Caco-2 (cell line): Measurements from ENCODE around the gene SHC3. TPM values are rescaled to one million over a fixed set of nuclear protein-coding genes. Genes with fewer than 3 reads are reported as not detected.

Source experiments
- BruUV-seq: library from RNA; stranded (reverse); fragments of 400-500 nt; replicated peaks from 2 replicates; lab custom pipeline; 2021; lab: Mats Ljungman, UMichigan
- CTCF ChIA-PET: fragments of 300-600 bp; sonication (Branson Sonifier 250); formaldehyde crosslinking; loops from one replicate; lab custom pipeline; 2022; ENCODE audit warnings: antibody characterized with exemption; lab: Charles Lee
- POLR2A ChIA-PET: fragments of 300-600 bp; sonication (Branson Sonifier 250); formaldehyde crosslinking; loops from one replicate; lab custom pipeline; 2022; ENCODE audit warnings: antibody characterized with exemption; lab: Charles Lee
- DNase-seq, 2 experiments: peaks; one replicate each; pipeline versions ENCODE4 v3.0.0 to v3.0.0-alpha.2; 2020 to 2022
- H3K27me3 ChIP-seq: replicated peaks from 2 replicates; pipeline ENCODE4 v1.6.0; 2011; ENCODE audit warnings: low read length; ENCODE audit not compliant: control insufficient read depth, insufficient read depth
- H3K36me3 ChIP-seq: 2 replicates; pipeline ENCODE4 v1.5.1; 2011; ENCODE audit warnings: low read length; ENCODE audit not compliant: control insufficient read depth, insufficient read depth
- H3K4me1 ChIP-seq: fragments of 250-450 bp; sonication (Bioruptor Pico); 2 replicates; pipeline ENCODE4 v1.5.1; 2020; ENCODE audit warnings: mild to moderate bottlenecking
- H3K4me3 ChIP-seq: 2 replicates; pipeline ENCODE4 v1.5.1; 2011; ENCODE audit warnings: low read depth, mild to moderate bottlenecking, control low read depth, low read length
- H3K9me3 ChIP-seq: fragments of 250-450 bp; sonication (Bioruptor Pico); 2 replicates; pipeline ENCODE4 v1.5.1; 2020; ENCODE audit warnings: mild to moderate bottlenecking, moderate library complexity
- H3K27ac Mint-ChIP-seq: one replicate; pipeline ENCODE4 v1.8.0; 2022; ENCODE audit warnings: mixed read lengths; ENCODE audit not compliant: unreplicated experiment
- H3K27me3 Mint-ChIP-seq: one replicate; pipeline ENCODE4 v1.8.0; 2022; ENCODE audit warnings: mixed read lengths; ENCODE audit not compliant: insufficient read depth, unreplicated experiment
- H3K36me3 Mint-ChIP-seq: one replicate; pipeline ENCODE4 v1.8.0; 2022; ENCODE audit warnings: mild to moderate bottlenecking, mixed read lengths; ENCODE audit not compliant: insufficient read depth, unreplicated experiment
- H3K4me1 Mint-ChIP-seq: one replicate; pipeline ENCODE4 v1.8.0; 2022; ENCODE audit warnings: low read depth, mixed read lengths; ENCODE audit not compliant: unreplicated experiment
- H3K4me3 Mint-ChIP-seq: one replicate; pipeline ENCODE4 v1.8.0; 2022; ENCODE audit warnings: mild to moderate bottlenecking, moderate library complexity, mixed read lengths; ENCODE audit not compliant: unreplicated experiment
- H3K9me3 Mint-ChIP-seq: one replicate; pipeline ENCODE4 v1.8.0; 2022; ENCODE audit warnings: mixed read lengths; ENCODE audit not compliant: unreplicated experiment
- CTCF ChIP-seq, 2 experiments: fragments of 200-600 bp in 1 of 2; IDR thresholded peaks; 1 replicate in 1 of 2; 2 replicates in 1 of 2; pipeline versions ENCODE4 v1.5.1 to v1.8.0; 2011 to 2022; ENCODE audit warnings: antibody characterized with exemption in 1 of 2, control low read depth in 1 of 2, inconsistent platforms in 1 of 2, low read depth in 1 of 2, low read length in 1 of 2, mild to moderate bottlenecking in 1 of 2, moderate library complexity in 1 of 2; ENCODE audit not compliant: insufficient read depth in 1 of 2, severe bottlenecking in 1 of 2, unreplicated experiment in 1 of 2
- intact Hi-C: fragments of 100-400 bp; cut with micrococcal nuclease; formaldehyde crosslinking; loops from one replicate; pipeline ENCODE4 v1.10.0; 2022; ENCODE audit not compliant: unreplicated experiment
- total RNA-seq: library from RNA; stranded (reverse); gene quantifications from 2 replicates; pipeline ENCODE4 v1.2.3, GENCODE V29; 2022

Gene SHC3
- total RNA-seq, 1 experiment from 2014 or later: 0.20 TPM

GRCh38 chr9:88978034-88978433, 200.6 kb downstream of the SHC3 start:
- BruUV-seq: no TSS peak

GRCh38 chr9:88976890-88977257, 201.7 kb downstream of the SHC3 start:
- Mint-ChIP-seq H3K27ac (no peak overlapping the region), H3K27me3 (no peaks in the 10 kb centered on the region), H3K4me3 (no peak overlapping the region), H3K36me3 (no peaks in the 10 kb centered on the region), H3K9me3 (no peaks in the 10 kb centered on the region), H3K4me1 (no peaks in the 10 kb centered on the region)
- CTCF ChIA-PET: no interaction called here
- intact Hi-C loops: no loop called here
- TF ChIP-seq CTCF (IDR thresholded peaks at IDR 0.05; ENCODE audit: insufficient read depth in 1 of 2, low read depth in 1 of 2, low read length in 1 of 2, severe bottlenecking in 1 of 2, unreplicated experiment in 1 of 2): no peak
- DNase-seq: no peak
- POLR2A ChIA-PET: no interaction called here
- Histone ChIP-seq H3K9me3 (no peaks in the 10 kb centered on the region), H3K36me3 (no peaks in the 10 kb centered on the region), H3K4me3 (no peak overlapping the region), H3K4me1 (no peaks in the 10 kb centered on the region), H3K27me3 (no peaks in the 10 kb centered on the region)
- no TSS peak for BruUV-seq

More at GRCh38 chr9:88978034-88978433, 200.6 kb downstream of the SHC3 start:
- Histone ChIP-seq H3K9me3 (peaks cover 4% of the 10 kb centered on the region; the same call in 1 of the 2 replicates), H3K36me3 (no peaks in the 10 kb centered on the region), H3K4me1 (no peaks in the 10 kb centered on the region), H3K27me3 (no peaks in the 10 kb centered on the region), H3K4me3 (no peak overlapping the region)
- Mint-ChIP-seq H3K27me3 (no peaks in the 10 kb centered on the region), H3K27ac (no peak overlapping the region), H3K4me3 (no peak overlapping the region), H3K4me1 (no peaks in the 10 kb centered on the region), H3K36me3 (no peaks in the 10 kb centered on the region), H3K9me3 (no peaks in the 10 kb centered on the region)
- ChIA-PET POLR2A (no interaction called here), CTCF (no interaction called here)
- DNase-seq: no peak
- no peak for TF ChIP-seq CTCF (IDR thresholded peaks at IDR 0.05; ENCODE audit: insufficient read depth in 1 of 2, low read depth in 1 of 2, low read length in 1 of 2, severe bottlenecking in 1 of 2, unreplicated experiment in 1 of 2)
- intact Hi-C loops: no loop called here

- H3K36me3 ChIP-seq: no peaks in the 10 kb centered on the region
- no peaks in the 10 kb centered on the region for H3K9me3 ChIP-seq
- ChIA-PET POLR2A (no interaction called here), CTCF (no interaction called here)
- no peak overlapping the region for H3K4me3 ChIP-seq
- Mint-ChIP-seq H3K4me1 (no peaks in the 10 kb centered on the region), H3K9me3 (no peaks in the 10 kb centered on the region), H3K27ac (no peak overlapping the region), H3K36me3 (no peaks in the 10 kb centered on the region), H3K27me3 (no peaks in the 10 kb centered on the region), H3K4me3 (no peak overlapping the region)
- no peak for DNase-seq
- no peaks in the 10 kb centered on the region for H3K27me3 ChIP-seq
- H3K4me1 ChIP-seq: no peaks in the 10 kb centered on the region
- TF ChIP-seq CTCF (IDR thresholded peaks at IDR 0.05; ENCODE audit: insufficient read depth in 1 of 2, low read depth in 1 of 2, low read length in 1 of 2, severe bottlenecking in 1 of 2, unreplicated experiment in 1 of 2): no peak
- intact Hi-C loops: no loop called here
- BruUV-seq: no TSS peak
These were observed 202.4 kb downstream of the SHC3 start for GRCh38 chr9:88975966-88976889.
